ENCODE data around the gene C4B. TPM values are rescaled to one million over a fixed set of nuclear protein-coding genes. Genes with fewer than 3 reads are reported as not detected.
A peak's percentile ranks its signal among the peaks of the same experiment; 100 is the strongest.

C4B gene
- total RNA-seq, 1 donor from 2014 or later = 10.3 TPM

- H3K36me3 Mint-ChIP-seq (ENCODE audit: low read depth) = peaks cover 2% of the 10 kb centered on the region
- H3K4me3 Mint-ChIP-seq (ENCODE audit: unreplicated experiment) = no peak overlapping the region
- TF ChIP-seq CTCF (IDR thresholded peaks at IDR 0.05) = no peak
- H3K27ac Mint-ChIP-seq (ENCODE audit: unreplicated experiment) = no peak overlapping the region
- no peaks in the 10 kb centered on the region for H3K9me3 Mint-ChIP-seq (ENCODE audit: low read depth)
- peak; percentile 81 for DNase-seq (ENCODE audit: low spot score)
- peaks cover 8% of the 10 kb centered on the region for H3K4me1 Mint-ChIP-seq (ENCODE audit: low read depth)
- H3K27me3 Mint-ChIP-seq (ENCODE audit: low read depth) = peaks cover 15% of the 10 kb centered on the region
Measured at GRCh38 chr6:32069878-32070515, 55.4 kb downstream of the C4B start.

DNA sequence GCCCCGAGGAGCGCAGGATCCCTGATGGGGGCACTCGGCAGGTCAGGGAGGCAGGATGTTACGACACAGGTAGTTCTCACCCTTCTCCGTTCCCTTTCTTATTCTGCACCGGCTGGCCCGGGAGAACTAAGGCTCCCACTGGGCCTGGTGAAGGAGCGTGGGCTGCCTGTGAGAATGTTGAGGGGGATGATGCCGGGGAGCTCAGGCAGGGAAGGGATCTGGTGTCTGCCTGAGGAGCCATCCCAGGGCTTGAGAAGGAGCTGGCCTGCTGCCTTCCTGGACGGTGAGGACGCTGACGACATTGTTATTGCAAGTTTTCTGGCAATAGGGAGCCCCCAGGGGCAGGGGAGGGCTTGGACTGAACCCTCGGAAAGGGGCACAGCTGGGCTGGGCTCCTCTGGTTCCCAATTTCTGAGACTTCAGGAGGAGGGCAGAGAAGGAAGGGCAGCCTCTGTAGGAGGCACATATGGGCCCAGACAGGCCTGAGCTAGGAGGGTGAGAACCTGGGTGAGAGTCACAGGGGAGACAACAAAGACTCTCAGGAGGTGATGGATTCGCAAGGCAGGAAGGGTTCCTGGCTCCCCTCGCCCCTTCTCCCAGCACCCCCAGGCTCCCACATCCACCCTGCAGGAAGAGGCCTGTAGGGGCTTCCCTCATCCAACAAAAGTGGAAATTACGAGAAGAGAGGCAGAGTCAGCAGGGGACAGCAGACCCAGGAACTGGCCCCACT, 56.4 kb downstream of the C4B start:
- no peak for DNase-seq (ENCODE audit: low spot score)
- Mint-ChIP-seq H3K27me3 (ENCODE audit: low read depth) (peaks cover 15% of the 10 kb centered on the region), H3K9me3 (ENCODE audit: low read depth) (no peaks in the 10 kb centered on the region), H3K36me3 (ENCODE audit: low read depth) (peaks cover 2% of the 10 kb centered on the region), H3K4me3 (ENCODE audit: unreplicated experiment) (no peak overlapping the region), H3K4me1 (ENCODE audit: low read depth) (peaks cover 16% of the 10 kb centered on the region), H3K27ac (ENCODE audit: unreplicated experiment) (no peak overlapping the region)
- TF ChIP-seq CTCF (IDR thresholded peaks at IDR 0.05) = no peak

- no peak for DNase-seq (ENCODE audit: low spot score)
- Mint-ChIP-seq H3K27me3 (ENCODE audit: low read depth) (peaks cover 15% of the 10 kb centered on the region), H3K36me3 (ENCODE audit: low read depth) (peaks cover 2% of the 10 kb centered on the region), H3K4me3 (ENCODE audit: unreplicated experiment) (no peak overlapping the region), H3K9me3 (ENCODE audit: low read depth) (no peaks in the 10 kb centered on the region), H3K27ac (ENCODE audit: unreplicated experiment) (no peak overlapping the region), H3K4me1 (ENCODE audit: low read depth) (peaks cover 23% of the 10 kb centered on the region)
- TF ChIP-seq CTCF (IDR thresholded peaks at IDR 0.05) = no peak
Measured at GRCh38 chr6:32073101-32073500, 58.5 kb downstream of the C4B start.

DNA sequence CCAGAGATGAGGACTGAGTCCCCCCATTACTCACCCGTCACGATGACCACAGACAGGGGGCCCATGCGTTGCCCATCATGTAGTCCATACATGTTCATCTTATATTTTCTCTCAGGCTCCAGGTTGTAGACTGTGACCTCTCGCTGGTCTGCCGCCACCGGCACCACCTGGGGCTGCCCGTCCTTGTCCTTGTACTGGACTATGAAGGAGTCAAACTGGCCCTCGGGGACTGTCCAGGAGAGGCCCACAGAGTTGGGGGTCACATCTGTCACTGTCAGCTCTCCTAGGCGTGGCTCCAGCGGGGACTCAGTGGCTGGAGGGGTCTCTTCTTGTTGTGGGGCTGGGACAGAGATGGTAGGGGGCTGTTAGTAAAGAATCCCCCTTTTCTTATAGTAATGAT, 59.0 kb downstream of the C4B start:
- Mint-ChIP-seq H3K9me3 (ENCODE audit: low read depth) (no peaks in the 10 kb centered on the region), H3K27me3 (ENCODE audit: low read depth) (peaks cover 15% of the 10 kb centered on the region), H3K36me3 (ENCODE audit: low read depth) (peaks cover 2% of the 10 kb centered on the region), H3K27ac (ENCODE audit: unreplicated experiment) (no peak overlapping the region), H3K4me1 (ENCODE audit: low read depth) (peaks cover 23% of the 10 kb centered on the region), H3K4me3 (ENCODE audit: unreplicated experiment) (no peak overlapping the region)
- no peak for TF ChIP-seq CTCF (IDR thresholded peaks at IDR 0.05)
- DNase-seq (ENCODE audit: low spot score) = peak; percentile 70

- no peak for DNase-seq (ENCODE audit: low spot score)
- Mint-ChIP-seq H3K27me3 (ENCODE audit: low read depth) (peaks cover 10% of the 10 kb centered on the region), H3K9me3 (ENCODE audit: low read depth) (no peaks in the 10 kb centered on the region), H3K4me3 (ENCODE audit: unreplicated experiment) (no peak overlapping the region), H3K27ac (ENCODE audit: unreplicated experiment) (no peak overlapping the region), H3K36me3 (ENCODE audit: low read depth) (peaks cover 2% of the 10 kb centered on the region), H3K4me1 (ENCODE audit: low read depth) (peaks cover 29% of the 10 kb centered on the region)
- no peak for TF ChIP-seq CTCF (IDR thresholded peaks at IDR 0.05)
Measured at GRCh38 chr6:32074996-32075532, 60.5 kb downstream of the C4B start.

All from chondrocyte (in vitro differentiated cells).